HCT116 (cell line): ENCODE measurements around the gene KCNAB2. TPM values are rescaled to one million over a fixed set of nuclear protein-coding genes. Genes with fewer than 3 reads are reported as not detected.

ENCODE experiments used
- ATAC-seq: fragments of 200-7000 bp; cut with Tn5 transposase; 2 replicates; pipeline ENCODE4 v1.9.1; 2020; ENCODE audit warnings: mild to moderate bottlenecking, moderate library complexity
- BruUV-seq: library from RNA; stranded (reverse); fragments of 400-500 nt; replicated peaks from 2 replicates; lab custom pipeline; 2021; lab: Mats Ljungman, UMichigan
- CTCF ChIA-PET: fragments of 300-600 bp; sonication (Branson Sonifier 250); formaldehyde crosslinking; loops from one replicate; lab custom pipeline; 2021; ENCODE audit warnings: antibody characterized with exemption; lab: Charles Lee
- POLR2A ChIA-PET: fragments of 300-600, 350-600 bp; sonication (Branson Sonifier 250); formaldehyde crosslinking; loops from one replicate; lab custom pipeline; 2021; ENCODE audit warnings: antibody characterized with exemption; lab: Charles Lee
- RAD21 ChIA-PET, 2 experiments: fragments of 300-600 bp; sonication (Branson Sonifier 250); formaldehyde crosslinking; loops; one replicate each; lab custom pipeline; 2023; ENCODE audit warnings: low total read pairs in 2 of 2; ENCODE audit not compliant: uncharacterized antibody in 2 of 2, unreplicated experiment in 2 of 2, low non-redundant PET in 1 of 2; lab: Charles Lee
- DNase-seq: peaks from one replicate; pipeline ENCODE4 v3.0.0-alpha.2; 2010; ENCODE audit warnings: low read depth, low spot score
- H2AFZ ChIP-seq: fragments of 200-600 bp; shearing (Covaris generic), sonication (generic); 2 replicates; pipeline ENCODE4 v1.6.1; 2017; ENCODE audit warnings: low read depth, mixed run types, mixed read lengths, antibody characterized with exemption, low read length; ENCODE audit not compliant: poor library complexity, severe bottlenecking
- H3K27ac ChIP-seq: 2 replicates; pipeline ENCODE4 v1.5.1; 2012; ENCODE audit warnings: low read depth, low read length
- H3K27me3 ChIP-seq: fragments of 200-600 bp; sonication (generic); 2 replicates; pipeline ENCODE4 v1.6.1; 2016; ENCODE audit warnings: mixed run types, low read length, mixed read lengths; ENCODE audit not compliant: insufficient read depth
- H3K36me3 ChIP-seq, 2 experiments: fragments of 200-500 bp in 1 of 2; fragments of 200-600 bp in 1 of 2; sonication (Bioruptor generic) in 1 of 2; sonication (generic) in 1 of 2; 2 replicates each; pipeline versions ENCODE4 v1.5.1 to v1.6.1; 2014 to 2016; ENCODE audit warnings: low read length in 2 of 2, inconsistent platforms in 1 of 2, mixed read lengths in 1 of 2, mixed run types in 1 of 2; ENCODE audit not compliant: insufficient read depth in 2 of 2, control insufficient read depth in 1 of 2
- H3K4me1 ChIP-seq, 2 experiments: fragments of 200-600 bp in 1 of 2; sonication (generic) in 1 of 2; 2 replicates each; pipeline versions ENCODE4 v1.5.1 to v1.6.1; 2012 to 2017; ENCODE audit warnings: low read length in 2 of 2, inconsistent platforms in 1 of 2, mild to moderate bottlenecking in 1 of 2, mixed read lengths in 1 of 2, mixed run types in 1 of 2, moderate library complexity in 1 of 2; ENCODE audit not compliant: insufficient read depth in 2 of 2, control insufficient read depth in 1 of 2
- H3K4me2 ChIP-seq: fragments of 200-600 bp; sonication (generic); 2 replicates; pipeline ENCODE4 v1.6.1; 2017; ENCODE audit warnings: mixed run types, low read length, mixed read lengths
- H3K4me3 ChIP-seq, 2 experiments: fragments of 200-600 bp in 1 of 2; sonication (generic) in 1 of 2; replicated peaks in 1 of 2; 2 replicates each; pipeline ENCODE4 v1.5.1; 2011 to 2016; ENCODE audit warnings: low read length in 2 of 2, control low read depth in 1 of 2, low read depth in 1 of 2, mild to moderate bottlenecking in 1 of 2, mixed read lengths in 1 of 2, mixed run types in 1 of 2
- H3K79me2 ChIP-seq: fragments of 200-600 bp; sonication (generic); 2 replicates; pipeline ENCODE4 v1.6.1; 2017; ENCODE audit warnings: mild to moderate bottlenecking, mixed run types, low read length, moderate library complexity, mixed read lengths; ENCODE audit not compliant: insufficient read depth
- H3K9ac ChIP-seq: fragments of 200-600 bp; sonication (generic); 2 replicates; pipeline ENCODE4 v1.6.1; 2016; ENCODE audit warnings: low read length, mixed read lengths
- H3K9me2 ChIP-seq: fragments of 200-600 bp; sonication (generic), shearing (Covaris generic); 2 replicates; pipeline ENCODE4 v1.6.1; 2017; ENCODE audit warnings: mixed run types, mild to moderate bottlenecking, moderate library complexity; ENCODE audit not compliant: insufficient read depth
- H3K9me3 ChIP-seq, 2 experiments: fragments of 200-500 bp in 1 of 2; fragments of 200-600 bp in 1 of 2; sonication (Bioruptor generic) in 1 of 2; sonication (generic) in 1 of 2; 2 replicates each; pipeline ENCODE4 v1.6.1; 2014 to 2017; ENCODE audit warnings: low read length in 2 of 2, mixed read lengths in 2 of 2, inconsistent platforms in 1 of 2, low read depth in 1 of 2, mild to moderate bottlenecking in 1 of 2, mixed run types in 1 of 2, moderate library complexity in 1 of 2; ENCODE audit not compliant: control insufficient read depth in 1 of 2, insufficient read depth in 1 of 2
- H4K20me1 ChIP-seq: fragments of 200-600 bp; sonication (generic), shearing (Covaris generic); 2 replicates; pipeline ENCODE4 v1.6.1; 2017; ENCODE audit warnings: mixed run types, mild to moderate bottlenecking, moderate library complexity; ENCODE audit not compliant: insufficient read depth
- ATF3 ChIP-seq: IDR thresholded peaks from 2 replicates; pipeline ENCODE4 v1.6.1; 2012
- CEBPB ChIP-seq: IDR thresholded peaks from 2 replicates; pipeline ENCODE4 v1.6.1; 2012; ENCODE audit warnings: low read depth
- CTCF ChIP-seq, 3 experiments: fragments of 200-600 bp in 1 of 3; sonication (generic) in 1 of 3; IDR thresholded peaks in 2 of 3; conservative IDR thresholded peaks in 1 of 3; 2 replicates each; pipeline ENCODE4 v1.5.1; 2012 to 2017; ENCODE audit warnings: low read depth in 2 of 3, low read length in 2 of 3, antibody characterized with exemption in 1 of 3, borderline replicate concordance in 1 of 3, control low read depth in 1 of 3, mild to moderate bottlenecking in 1 of 3, mixed read lengths in 1 of 3, mixed run types in 1 of 3, moderate library complexity in 1 of 3; ENCODE audit not compliant: insufficient read depth in 1 of 3
- EGR1 ChIP-seq: IDR thresholded peaks from 2 replicates; pipeline ENCODE4 v1.6.1; 2012; ENCODE audit warnings: low read depth
- ELF1 ChIP-seq: IDR thresholded peaks from 2 replicates; pipeline ENCODE4 v1.6.1; 2012; ENCODE audit warnings: low read depth, borderline replicate concordance
- EZH2 ChIP-seq: fragments of 200-600 bp; sonication (generic); IDR thresholded peaks from 2 replicates; pipeline ENCODE4 v1.6.1; 2017; ENCODE audit warnings: antibody characterized with exemption, mixed run types
- EZH2phosphoT487 ChIP-seq: fragments of 200-600 bp; IDR thresholded peaks from 2 replicates; pipeline ENCODE4 v1.6.1; 2018; ENCODE audit warnings: antibody characterized with exemption, borderline replicate concordance
- FOSL1 ChIP-seq: IDR thresholded peaks from 2 replicates; pipeline ENCODE4 v1.6.1; 2012; ENCODE audit warnings: low read depth
- POLR2A ChIP-seq: IDR thresholded peaks from 2 replicates; pipeline ENCODE4 v1.7.0; 2011; ENCODE audit warnings: borderline replicate concordance; ENCODE audit not compliant: insufficient read depth, insufficient read length; ENCODE audit errors: extremely low read depth
- RAD21 ChIP-seq: IDR thresholded peaks from 2 replicates; pipeline ENCODE4 v1.6.1; 2012; ENCODE audit warnings: low read depth, mild to moderate bottlenecking
- REST ChIP-seq: IDR thresholded peaks from 2 replicates; pipeline ENCODE4 v1.6.1; 2012; ENCODE audit warnings: low read depth
- SIN3A ChIP-seq: IDR thresholded peaks from 2 replicates; pipeline ENCODE4 v1.6.1; 2012; ENCODE audit warnings: low read depth
- SP1 ChIP-seq: IDR thresholded peaks from 2 replicates; pipeline ENCODE4 v1.6.1; 2012; ENCODE audit warnings: low read depth
- TCF7L2 ChIP-seq: IDR thresholded peaks from 2 replicates; pipeline ENCODE4 v1.7.0; 2011; ENCODE audit warnings: borderline replicate concordance, inconsistent platforms; ENCODE audit not compliant: insufficient read depth, insufficient read length; ENCODE audit errors: extremely low read depth
- YY1 ChIP-seq: IDR thresholded peaks from 2 replicates; pipeline ENCODE4 v1.6.1; 2011; ENCODE audit warnings: low read length, low read depth, moderate library complexity, mild to moderate bottlenecking; ENCODE audit not compliant: insufficient replicate concordance; ENCODE audit errors: extremely low read depth
- ZFX ChIP-seq: fragments of 450-650 bp; IDR thresholded peaks from 2 replicates; pipeline ENCODE4 v1.6.1; 2017
- intact Hi-C: fragments of 100-400 bp; cut with micrococcal nuclease; formaldehyde crosslinking; loops from 2 replicates; pipeline ENCODE4 v1.10.0; 2022
- total RNA-seq: library from RNA; stranded (reverse); gene quantifications from one replicate; pipeline ENCODE4 v1.2.1, GENCODE V29; 2021; ENCODE audit not compliant: unreplicated experiment

Gene KCNAB2
- total RNA-seq, 1 experiment from 2014 or later, result 18.1 TPM

GRCh38 chr1:6124746-6125365, 79.2 kb downstream of the KCNAB2 start:
- Histone ChIP-seq H3K27me3 (no peaks in the 10 kb centered on the region), H3K9me2 (no peaks in the 10 kb centered on the region), H3K9me3 (no peaks in the 10 kb centered on the region), H3K79me2 (no peaks in the 10 kb centered on the region), H3K4me2 (no peak overlapping the region), H3K36me3 (no peaks in the 10 kb centered on the region), H4K20me1 (no peaks in the 10 kb centered on the region), H3K4me3 (no peak overlapping the region), H3K9ac (no peak overlapping the region), H3K4me1 (peaks cover 8 to 15% of the 10 kb centered on the region in 2 experiments; a peak in 3 of 4 replicates), H3K27ac (no peak overlapping the region), H2AFZ (no peak overlapping the region)
- intact Hi-C loops, result no loop called here
- ChIA-PET POLR2A (no interaction called here), CTCF (no interaction called here), RAD21 (no interaction called here)
- no TSS peak for BruUV-seq
- DNase-seq (no peak), ATAC-seq (no peak)
- TF ChIP-seq POLR2A, result no peak
- no peak for TF ChIP-seq CEBPB
- no peak for TF ChIP-seq YY1
- no peak for TF ChIP-seq RAD21
- TF ChIP-seq REST, result no peak
- TF ChIP-seq ELF1, result no peak
- no peak for TF ChIP-seq ZFX
- TF ChIP-seq FOSL1, result no peak
- no peak for TF ChIP-seq SIN3A
- TF ChIP-seq ATF3, result no peak
- no peak for TF ChIP-seq EZH2phosphoT487
- no peak for TF ChIP-seq CTCF (IDR thresholded peaks at IDR 0.05 in 2 of 3, conservative IDR thresholded peaks at IDR 0.05 in 1 of 3; ENCODE audit: borderline replicate concordance in 1 of 3, insufficient read depth in 1 of 3, low read depth in 2 of 3, low read length in 2 of 3)
- no peak for TF ChIP-seq SP1
- TF ChIP-seq EGR1, result no peak
- TF ChIP-seq TCF7L2, result no peak
- TF ChIP-seq EZH2, result no peak
